HPDE6-E6E7 (cell line): ENCODE measurements around the gene ATXN10.
"Not testable (repeated sequence)": the region's sequence is repeated elsewhere in the genome, so short reads cannot be mapped to it uniquely, and the experiment has no call there.

ENCODE experiments used
- DNase-seq: peaks from one replicate; pipeline ENCODE4 v3.0.0; 2011; ENCODE audit warnings: missing footprints; ENCODE audit errors: extremely low spot score

ATXN10 gene

GRCh38 chr22:45784357-45785277 is 113.0 kb downstream of the ATXN10 start:
- DNase-seq = no peak

- peak; percentile 35 for DNase-seq
Measured at GRCh38 chr22:45785458-45785857, 113.8 kb downstream of the ATXN10 start.

- no peak for DNase-seq
Measured at GRCh38 chr22:45786726-45787125, 115.1 kb downstream of the ATXN10 start.

GRCh38 chr22:45787759-45788158 is 116.1 kb downstream of the ATXN10 start:
- DNase-seq = no peak

- no peak for DNase-seq
Measured at GRCh38 chr22:45788522-45788921, 116.9 kb downstream of the ATXN10 start.

GRCh38 chr22:45790401-45790800 is 118.8 kb downstream of the ATXN10 start:
- DNase-seq = no peak

GRCh38 chr22:45793161-45793560 is 121.5 kb downstream of the ATXN10 start:
- no peak for DNase-seq

- DNase-seq = no peak
Measured at GRCh38 chr22:45793892-45794291, 122.3 kb downstream of the ATXN10 start.

- not testable (repeated sequence) for DNase-seq
Measured at GRCh38 chr22:45796009-45796408, 124.4 kb downstream of the ATXN10 start.

GRCh38 chr22:45799291-45799690 is 127.7 kb downstream of the ATXN10 start:
- no peak for DNase-seq

GRCh38 chr22:45802054-45802453 is 130.4 kb downstream of the ATXN10 start:
- no peak for DNase-seq

- DNase-seq = no peak
Measured at GRCh38 chr22:45804319-45804985, 132.8 kb downstream of the ATXN10 start.

- peak; percentile 72 for DNase-seq
Measured at GRCh38 chr22:45804986-45805325, 133.3 kb downstream of the ATXN10 start.

- no peak for DNase-seq
Measured at GRCh38 chr22:45805413-45805812, 133.8 kb downstream of the ATXN10 start.

- DNase-seq = no peak
Measured at GRCh38 chr22:45807156-45807915, 135.7 kb downstream of the ATXN10 start.

GRCh38 chr22:45812910-45813309 is 141.3 kb downstream of the ATXN10 start:
- DNase-seq = no peak

- no peak for DNase-seq
Measured at GRCh38 chr22:45814198-45814597, 142.6 kb downstream of the ATXN10 start.

- no peak for DNase-seq
Measured at GRCh38 chr22:45816776-45817175, 145.1 kb downstream of the ATXN10 start.

GRCh38 chr22:45817745-45818423 is 146.2 kb downstream of the ATXN10 start:
- DNase-seq = no peak

- no peak for DNase-seq
Measured at GRCh38 chr22:45818424-45819085, 146.9 kb downstream of the ATXN10 start.

- no peak for DNase-seq
Measured at GRCh38 chr22:45819305-45819704, 147.7 kb downstream of the ATXN10 start.
